ENCODE results near the gene KATNAL1. TPM values are rescaled to one million over a fixed set of nuclear protein-coding genes. Genes with fewer than 3 reads are reported as not detected.

Gene KATNAL1
- polyA plus RNA-seq, 1 of the 3 experiments (the other 2 are of a cell fraction) = 5.1 TPM

DNA sequence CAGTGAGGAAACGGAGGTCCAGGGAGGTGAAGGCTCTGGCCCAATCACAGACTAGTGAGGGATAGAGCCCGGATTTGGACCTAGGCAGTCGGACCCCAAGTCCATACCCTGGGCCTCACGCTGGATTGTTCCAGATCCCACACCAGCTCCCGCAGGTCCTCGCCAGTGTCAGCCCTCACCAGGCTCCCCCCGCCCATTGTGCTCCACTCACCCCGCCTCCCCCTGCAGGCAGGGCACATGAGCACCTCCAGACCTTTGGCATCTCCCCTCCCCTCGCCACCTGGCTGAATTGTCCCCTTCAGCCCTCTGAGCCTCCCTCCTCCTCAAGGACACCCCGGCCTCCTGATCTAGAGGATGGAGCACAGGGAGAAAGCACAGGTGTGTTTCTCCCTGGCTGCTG, 152.4 kb downstream of the KATNAL1 start (continued):
- TF ChIP-seq, protein P1, sequence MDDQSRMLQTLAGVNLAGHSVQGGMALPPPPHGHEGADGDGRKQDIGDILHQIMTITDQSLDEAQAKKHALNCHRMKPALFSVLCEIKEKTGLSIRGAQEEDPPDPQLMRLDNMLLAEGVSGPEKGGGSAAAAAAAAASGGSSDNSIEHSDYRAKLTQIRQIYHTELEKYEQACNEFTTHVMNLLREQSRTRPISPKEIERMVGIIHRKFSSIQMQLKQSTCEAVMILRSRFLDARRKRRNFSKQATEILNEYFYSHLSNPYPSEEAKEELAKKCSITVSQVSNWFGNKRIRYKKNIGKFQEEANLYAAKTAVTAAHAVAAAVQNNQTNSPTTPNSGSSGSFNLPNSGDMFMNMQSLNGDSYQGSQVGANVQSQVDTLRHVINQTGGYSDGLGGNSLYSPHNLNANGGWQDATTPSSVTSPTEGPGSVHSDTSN (IDR thresholded peaks at IDR 0.05) = no peak

DNA sequence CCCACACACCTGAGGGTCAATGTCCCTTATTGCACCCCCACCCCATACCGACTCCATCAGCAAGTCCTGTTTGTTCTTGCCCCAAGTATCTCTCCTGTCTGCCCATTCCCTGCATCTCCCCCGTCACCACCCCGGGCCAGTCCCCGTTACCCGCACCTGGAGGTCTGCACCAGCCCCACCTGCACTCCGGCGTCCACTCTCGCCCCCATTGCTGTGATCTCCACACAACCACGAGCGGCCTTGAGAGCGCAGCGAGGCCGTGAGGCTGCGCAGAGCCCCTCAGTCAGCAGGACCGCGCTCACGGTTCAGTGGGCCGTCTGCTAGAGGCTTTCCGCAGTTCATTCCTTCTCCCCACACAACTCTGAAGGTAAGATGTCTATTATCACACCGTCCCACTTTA, 152.8 kb downstream of the KATNAL1 start:
- Histone ChIP-seq H3K9me3 (no peaks in the 10 kb centered on the region), H4K20me1 (ENCODE audit: insufficient read depth) (no peaks in the 10 kb centered on the region), H3K27ac (ENCODE audit: low read depth in 2 of 2, low read length in 1 of 2) (no peak overlapping the region), H3K4me2 (no peak overlapping the region), H3K4me3 (ENCODE audit: low read depth in 2 of 2, low read length in 1 of 2) (no peak overlapping the region), H3K4me1 (ENCODE audit: control insufficient read depth in 1 of 2, insufficient read depth in 2 of 2, low read depth in 1 of 2, low read length in 1 of 2) (peaks cover 0 to 22% of the 10 kb centered on the region in 2 experiments; a peak in 1 of 4 replicates), H3K79me2 (ENCODE audit: insufficient read depth) (no peaks in the 10 kb centered on the region), H3K36me3 (replicated peaks in 1 of 2; ENCODE audit: control insufficient read depth in 1 of 2, insufficient read depth in 2 of 2, low read length in 1 of 2) (no peaks in the 10 kb centered on the region), H3K9me2 (no peaks in the 10 kb centered on the region), H3K9ac (no peak overlapping the region), H3F3A (replicated peaks; ENCODE audit: insufficient read depth) (no peaks in the 10 kb centered on the region), H3K27me3 (ENCODE audit: insufficient read depth) (no peaks in the 10 kb centered on the region), H2AFZ (ENCODE audit: low read depth) (no peak overlapping the region)
- ChIA-PET CTCF (no interaction called here), POLR2A (no interaction called here)
- 93% methylated on average over 19 of the region's 20 CpGs for WGBS (ENCODE audit: low lambda C conversion rate)
- TF ChIP-seq TAF1 (IDR thresholded peaks at IDR 0.05; ENCODE audit: borderline replicate concordance, low read depth, low read length) = no peak
- no peak for TF ChIP-seq MXI1 (IDR thresholded peaks at IDR 0.05; ENCODE audit: low read depth, low read length)
- TF ChIP-seq POLR2AphosphoS5 (IDR thresholded peaks at IDR 0.05; ENCODE audit: low read depth, low read length) = no peak
- no peak for TF ChIP-seq JUND (IDR thresholded peaks at IDR 0.05)
- no peak for TF ChIP-seq NRF1 (IDR thresholded peaks at IDR 0.05; ENCODE audit: low read depth, low read length)
- TF ChIP-seq SIN3A (IDR thresholded peaks at IDR 0.05; ENCODE audit: borderline replicate concordance, low read depth, low read length) = no peak
- TF ChIP-seq EP300 (IDR thresholded peaks at IDR 0.05; ENCODE audit: borderline replicate concordance in 1 of 2, low read depth in 1 of 2, low read length in 1 of 2) = no peak
- no peak for TF ChIP-seq FOXJ3 (CRISPR knock-in tag; IDR thresholded peaks at IDR 0.05)
- TF ChIP-seq FOSL2 (IDR thresholded peaks at IDR 0.05; ENCODE audit: borderline replicate concordance, low read depth) = no peak
- no peak for TF ChIP-seq FOXM1 (IDR thresholded peaks at IDR 0.05; ENCODE audit: low read depth)
- TF ChIP-seq, protein P2, sequence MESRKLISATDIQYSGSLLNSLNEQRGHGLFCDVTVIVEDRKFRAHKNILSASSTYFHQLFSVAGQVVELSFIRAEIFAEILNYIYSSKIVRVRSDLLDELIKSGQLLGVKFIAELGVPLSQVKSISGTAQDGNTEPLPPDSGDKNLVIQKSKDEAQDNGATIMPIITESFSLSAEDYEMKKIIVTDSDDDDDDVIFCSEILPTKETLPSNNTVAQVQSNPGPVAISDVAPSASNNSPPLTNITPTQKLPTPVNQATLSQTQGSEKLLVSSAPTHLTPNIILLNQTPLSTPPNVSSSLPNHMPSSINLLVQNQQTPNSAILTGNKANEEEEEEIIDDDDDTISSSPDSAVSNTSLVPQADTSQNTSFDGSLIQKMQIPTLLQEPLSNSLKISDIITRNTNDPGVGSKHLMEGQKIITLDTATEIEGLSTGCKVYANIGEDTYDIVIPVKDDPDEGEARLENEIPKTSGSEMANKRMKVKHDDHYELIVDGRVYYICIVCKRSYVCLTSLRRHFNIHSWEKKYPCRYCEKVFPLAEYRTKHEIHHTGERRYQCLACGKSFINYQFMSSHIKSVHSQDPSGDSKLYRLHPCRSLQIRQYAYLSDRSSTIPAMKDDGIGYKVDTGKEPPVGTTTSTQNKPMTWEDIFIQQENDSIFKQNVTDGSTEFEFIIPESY (IDR thresholded peaks at IDR 0.05; ENCODE audit: borderline replicate concordance, low read depth) = no peak
- no peak for TF ChIP-seq ELF1 (IDR thresholded peaks at IDR 0.05)
- no peak for TF ChIP-seq RAD21 (IDR thresholded peaks at IDR 0.05; ENCODE audit: low read length)
- TF ChIP-seq YY1 (IDR thresholded peaks at IDR 0.05; ENCODE audit: low read depth) = no peak
- TF ChIP-seq RXRA (IDR thresholded peaks at IDR 0.05; ENCODE audit: borderline replicate concordance, low read depth) = no peak
- TF ChIP-seq RFX5 (IDR thresholded peaks at IDR 0.05; ENCODE audit: low read length) = no peak
- TF ChIP-seq, protein P1 (IDR thresholded peaks at IDR 0.05) = no peak
- no peak for TF ChIP-seq TCF12 (IDR thresholded peaks at IDR 0.05)
- no peak for DNase-seq
